Neural progenitor cell (in vitro differentiated cells): ENCODE measurements around the gene LMNB1.

Experiments used
- CTCF ChIP-seq: fragments of 200-600 bp; sonication (generic); IDR thresholded peaks from 2 replicates; pipeline ENCODE4 v1.5.1; 2017; ENCODE audit warnings: antibody characterized with exemption, mild to moderate bottlenecking
- EZH2 ChIP-seq: fragments of 200-600 bp; sonication (generic); IDR thresholded peaks from 2 replicates; pipeline ENCODE4 v1.6.1; 2017; ENCODE audit warnings: antibody characterized with exemption, mild to moderate bottlenecking, moderate library complexity

DNA sequence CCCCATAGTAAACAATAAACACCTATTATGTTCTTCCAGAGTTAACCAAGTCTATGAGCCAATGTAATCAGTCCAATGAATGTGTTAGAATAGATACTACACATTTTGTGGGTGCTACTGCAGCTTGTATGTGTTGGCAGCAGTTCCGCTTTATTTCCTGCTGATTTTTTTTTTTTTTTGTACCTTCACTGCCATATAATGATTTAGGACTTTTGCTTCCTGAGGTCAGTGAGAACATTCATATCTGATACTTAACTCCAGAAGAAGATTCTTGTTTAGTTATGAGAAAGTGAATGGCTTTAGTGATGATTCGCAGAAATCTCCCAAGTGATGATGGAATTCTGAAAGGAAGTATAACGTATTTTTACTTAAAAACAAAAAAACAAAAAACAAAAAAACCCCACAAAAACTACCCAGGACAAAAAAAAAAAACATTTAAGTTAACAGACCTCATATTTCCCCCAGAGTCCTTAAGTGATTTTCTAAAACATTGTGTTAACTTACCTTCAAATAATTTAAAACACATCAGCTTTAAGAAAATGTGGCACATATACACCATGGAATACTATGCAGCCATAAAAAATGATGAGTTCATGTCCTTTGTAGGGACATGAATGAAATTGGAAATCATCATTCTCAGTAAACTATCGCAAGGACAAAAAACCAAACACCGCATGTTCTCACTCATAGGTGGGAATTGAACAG, 24.7 kb upstream of the LMNB1 start:
- TF ChIP-seq EZH2 (no peak), CTCF (no peak)
